Measurements from ENCODE around the gene SLC7A14. TPM values are rescaled to one million over a fixed set of nuclear protein-coding genes. Genes with fewer than 3 reads are reported as not detected.

Gene SLC7A14
- total RNA-seq, 1 donor from 2014 or later = 13.5 TPM

DNA sequence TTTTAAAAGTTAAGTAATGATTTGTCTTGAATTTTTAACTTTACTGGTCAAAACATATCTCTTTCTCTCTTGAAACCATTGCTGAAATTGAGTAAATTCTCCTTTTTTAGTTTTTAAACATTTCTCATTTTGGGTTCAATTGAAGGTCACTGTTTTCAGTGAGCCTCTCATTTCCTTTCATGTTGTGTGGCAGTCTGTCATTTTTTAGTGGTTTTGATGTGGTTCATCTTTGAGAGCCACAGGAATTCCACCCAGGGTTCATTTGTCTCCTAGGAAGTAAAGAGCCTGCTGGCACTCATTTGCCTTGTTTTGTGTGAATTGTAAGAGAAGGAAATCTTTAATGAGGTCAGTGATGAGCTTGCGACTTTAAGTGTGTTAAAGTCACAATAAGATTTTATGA is 156.8 kb downstream of the SLC7A14 start:
- no peaks in the 10 kb centered on the region for H3K27me3 Mint-ChIP-seq
- H3K36me3 Mint-ChIP-seq = peaks cover 3% of the 10 kb centered on the region
- no peak overlapping the region for H3K27ac Mint-ChIP-seq
- no peak for DNase-seq (ENCODE audit: extremely low spot score, unreplicated experiment)
- peak overlapping the region; percentile 33 for H3K4me3 Mint-ChIP-seq
- TF ChIP-seq, protein P1, sequence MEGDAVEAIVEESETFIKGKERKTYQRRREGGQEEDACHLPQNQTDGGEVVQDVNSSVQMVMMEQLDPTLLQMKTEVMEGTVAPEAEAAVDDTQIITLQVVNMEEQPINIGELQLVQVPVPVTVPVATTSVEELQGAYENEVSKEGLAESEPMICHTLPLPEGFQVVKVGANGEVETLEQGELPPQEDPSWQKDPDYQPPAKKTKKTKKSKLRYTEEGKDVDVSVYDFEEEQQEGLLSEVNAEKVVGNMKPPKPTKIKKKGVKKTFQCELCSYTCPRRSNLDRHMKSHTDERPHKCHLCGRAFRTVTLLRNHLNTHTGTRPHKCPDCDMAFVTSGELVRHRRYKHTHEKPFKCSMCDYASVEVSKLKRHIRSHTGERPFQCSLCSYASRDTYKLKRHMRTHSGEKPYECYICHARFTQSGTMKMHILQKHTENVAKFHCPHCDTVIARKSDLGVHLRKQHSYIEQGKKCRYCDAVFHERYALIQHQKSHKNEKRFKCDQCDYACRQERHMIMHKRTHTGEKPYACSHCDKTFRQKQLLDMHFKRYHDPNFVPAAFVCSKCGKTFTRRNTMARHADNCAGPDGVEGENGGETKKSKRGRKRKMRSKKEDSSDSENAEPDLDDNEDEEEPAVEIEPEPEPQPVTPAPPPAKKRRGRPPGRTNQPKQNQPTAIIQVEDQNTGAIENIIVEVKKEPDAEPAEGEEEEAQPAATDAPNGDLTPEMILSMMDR (conservative IDR thresholded peaks at IDR 0.05) = no peak
- peaks cover 34% of the 10 kb centered on the region for H3K4me1 Mint-ChIP-seq (ENCODE audit: unreplicated experiment)
- no peaks in the 10 kb centered on the region for H3K9me3 Mint-ChIP-seq

- DNase-seq (ENCODE audit: extremely low spot score, unreplicated experiment) = no peak
- no peaks in the 10 kb centered on the region for H3K9me3 Mint-ChIP-seq
- peaks cover 3% of the 10 kb centered on the region for H3K36me3 Mint-ChIP-seq
- peaks cover 37% of the 10 kb centered on the region for H3K4me1 Mint-ChIP-seq (ENCODE audit: unreplicated experiment)
- TF ChIP-seq, protein P1 (conservative IDR thresholded peaks at IDR 0.05) = no peak
- no peaks in the 10 kb centered on the region for H3K27me3 Mint-ChIP-seq
- H3K4me3 Mint-ChIP-seq = no peak overlapping the region
- peak overlapping the region; percentile 37 for H3K27ac Mint-ChIP-seq
Observed at GRCh38 chr3:170428095-170428494, 157.8 kb downstream of the SLC7A14 start.

GRCh38 chr3:170426240-170426797 is 159.6 kb downstream of the SLC7A14 start:
- Mint-ChIP-seq H3K9me3 (no peaks in the 10 kb centered on the region), H3K27me3 (peaks cover 3% of the 10 kb centered on the region), H3K4me1 (ENCODE audit: unreplicated experiment) (peaks cover 45% of the 10 kb centered on the region), H3K27ac (peak overlapping the region; percentile 43), H3K4me3 (no peak overlapping the region), H3K36me3 (peaks cover 7% of the 10 kb centered on the region)
- no peak for DNase-seq (ENCODE audit: extremely low spot score, unreplicated experiment)
- TF ChIP-seq, protein P1 (conservative IDR thresholded peaks at IDR 0.05) = no peak

DNA sequence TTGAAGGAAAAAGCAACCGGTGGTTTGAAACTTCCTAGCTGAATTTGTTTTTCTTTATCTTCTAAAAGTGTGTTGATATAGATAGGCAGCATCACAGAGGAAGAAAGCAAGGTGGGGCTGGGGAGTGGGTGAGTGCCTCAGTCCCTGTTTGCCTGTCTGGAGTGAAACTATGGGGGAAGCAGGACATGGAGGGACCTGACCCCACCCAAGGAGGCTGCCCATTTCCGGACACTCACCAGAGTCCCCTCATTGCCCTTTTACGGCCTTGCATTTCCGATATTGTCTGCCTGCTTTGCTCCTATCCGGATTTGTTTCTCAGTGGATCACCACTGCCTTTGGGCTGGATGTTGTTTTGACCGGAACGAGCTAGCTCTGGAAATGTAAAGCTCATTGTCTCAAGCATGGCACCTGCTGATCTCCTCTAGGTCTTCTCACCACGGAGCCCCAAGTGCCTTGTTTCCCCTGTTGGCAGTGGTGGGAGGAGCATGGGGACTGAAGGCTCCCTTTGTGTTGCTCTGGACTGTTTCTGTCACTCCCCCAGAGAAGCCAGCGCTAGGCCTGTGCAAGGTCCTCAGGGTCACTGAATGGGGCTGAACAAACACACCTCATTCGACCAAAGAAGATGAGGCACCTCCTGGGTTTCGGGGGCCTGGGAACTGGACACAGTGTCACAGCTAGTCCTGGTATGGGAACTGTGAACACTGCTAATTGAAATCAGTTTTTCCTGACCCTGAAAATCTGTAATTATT is 160.2 kb downstream of the SLC7A14 start:
- TF ChIP-seq, protein P1 (conservative IDR thresholded peaks at IDR 0.05) = peak; percentile 25
- Mint-ChIP-seq H3K4me1 (ENCODE audit: unreplicated experiment) (peaks cover 47% of the 10 kb centered on the region), H3K4me3 (no peak overlapping the region), H3K27me3 (peaks cover 5% of the 10 kb centered on the region), H3K36me3 (peaks cover 7% of the 10 kb centered on the region), H3K9me3 (no peaks in the 10 kb centered on the region), H3K27ac (peak overlapping the region; percentile 43)
- DNase-seq (ENCODE audit: extremely low spot score, unreplicated experiment) = no peak

- no peak overlapping the region for H3K27ac Mint-ChIP-seq
- peaks cover 49% of the 10 kb centered on the region for H3K4me1 Mint-ChIP-seq (ENCODE audit: unreplicated experiment)
- H3K27me3 Mint-ChIP-seq = peaks cover 11% of the 10 kb centered on the region
- peaks cover 12% of the 10 kb centered on the region for H3K36me3 Mint-ChIP-seq
- no peak overlapping the region for H3K4me3 Mint-ChIP-seq
- no peaks in the 10 kb centered on the region for H3K9me3 Mint-ChIP-seq
- TF ChIP-seq, protein P1 (conservative IDR thresholded peaks at IDR 0.05) = no peak
- no peak for DNase-seq (ENCODE audit: extremely low spot score, unreplicated experiment)
Observed at GRCh38 chr3:170424879-170425278, 161.0 kb downstream of the SLC7A14 start.

All from type B pancreatic cell (in vitro differentiated cells).